NCI-H1048 (cell line): ENCODE measurements around the gene APOC3.
"Not testable (repeated sequence)": the region's sequence is repeated elsewhere in the genome, so short reads cannot be mapped to it uniquely, and the experiment has no call there.

ENCODE experiments used
- DNase-seq: peaks from one replicate; lab custom pipeline; 2025; lab: John Stamatoyannopoulos, UW

Gene APOC3

GRCh38 chr11:116829525-116830183 lies at the start of gene APOC3:
TSS of gene APOC3 (plus strand) at chr11:116829907. CDS start at chr11:116830583, 676 bp downstream.
- no peak for DNase-seq

GRCh38 chr11:116782728-116783127 lies 47.0 kb upstream of the APOC3 start:
- no peak for DNase-seq

- no peak for DNase-seq
These were observed 43.4 kb upstream of the APOC3 start for GRCh38 chr11:116786326-116786725.

GRCh38 chr11:116786966-116787365 lies 42.7 kb upstream of the APOC3 start:
- no peak for DNase-seq

GRCh38 chr11:116787436-116787785 lies 42.3 kb upstream of the APOC3 start:
- no peak for DNase-seq

GRCh38 chr11:116787786-116788486 lies 41.8 kb upstream of the APOC3 start, which contains the start of gene ZPR1:
TSS of gene ZPR1 (minus strand) at chr11:116788023. CDS start at chr11:116787990, 33 bp downstream.
- peak; percentile 38 for DNase-seq

- DNase-seq: no peak
These were observed 41.2 kb upstream of the APOC3 start for GRCh38 chr11:116788534-116788933.

- DNase-seq: no peak
These were observed 40.7 kb upstream of the APOC3 start for GRCh38 chr11:116788975-116789374.

- no peak for DNase-seq
These were observed 39.3 kb upstream of the APOC3 start for GRCh38 chr11:116790167-116791001.

- peak; percentile 22 for DNase-seq
These were observed 38.5 kb upstream of the APOC3 start for GRCh38 chr11:116791002-116791812.

- DNase-seq: no peak
These were observed 37.9 kb upstream of the APOC3 start, which contains the start of gene APOA5 for GRCh38 chr11:116791813-116792143. TSS of gene APOA5 (minus strand) at chr11:116791879. CDS start at chr11:116791860, 19 bp downstream.

- DNase-seq: no peak
These were observed 37.4 kb upstream of the APOC3 start for GRCh38 chr11:116792144-116792868.

GRCh38 chr11:116792869-116793771 lies 36.6 kb upstream of the APOC3 start:
- no peak for DNase-seq

GRCh38 chr11:116793772-116794097 lies 36.0 kb upstream of the APOC3 start:
- no peak for DNase-seq

- DNase-seq: no peak
These were observed 34.9 kb upstream of the APOC3 start for GRCh38 chr11:116794851-116795250.

GRCh38 chr11:116796548-116796947 lies 33.2 kb upstream of the APOC3 start:
- DNase-seq: no peak

GRCh38 chr11:116797816-116798215 lies 31.9 kb upstream of the APOC3 start:
- no peak for DNase-seq

- no peak for DNase-seq
These were observed 31.3 kb upstream of the APOC3 start for GRCh38 chr11:116798368-116798767.

GRCh38 chr11:116800610-116801009 lies 29.1 kb upstream of the APOC3 start:
- no peak for DNase-seq

- DNase-seq: not testable (repeated sequence)
These were observed 28.0 kb upstream of the APOC3 start for GRCh38 chr11:116801662-116802061.
